K562 (cell line): ENCODE measurements around the gene BRAT1. TPM values are rescaled to one million over a fixed set of nuclear protein-coding genes. Genes with fewer than 3 reads are reported as not detected.

Experiments
- ATAC-seq: fragments of 200-7000 bp; cut with Tn5 transposase; 3 replicates; pipeline ENCODE4 v1.9.1; 2020; ENCODE audit warnings: moderate library complexity
- BruUV-seq: library from RNA; stranded (reverse); fragments of 400-500 nt; replicated peaks from 2 replicates; lab custom pipeline; 2021; lab: Mats Ljungman, UMichigan
- CTCF ChIA-PET: fragments of 300-600 bp; formaldehyde crosslinking; extraction: SDS; loops from one replicate; lab custom pipeline; 2021; ENCODE audit warnings: low intra/inter-chr PET ratio; lab: Yijun Ruan, JAX
- POLR2A ChIA-PET: fragments of 300-600, 350-650 bp; sonication (Branson Sonifier 250); formaldehyde crosslinking; extraction: SDS; loops from one replicate; lab custom pipeline; 2021; ENCODE audit warnings: antibody characterized with exemption, inconsistent platforms; lab: Yijun Ruan, JAX
- DNase-seq, 4 experiments: peaks; one replicate each; pipeline versions ENCODE4 v3.0.0 to v3.0.0-alpha.2; 2011 to 2018; ENCODE audit warnings: low spot score in 3 of 4, mixed read lengths in 3 of 4; ENCODE audit errors: extremely low read depth in 1 of 4
- FAIRE-seq: peaks from 2 replicates; lab custom pipeline; 2011; peaks lifted over from hg19 to GRCh38; lab: Jason Lieb, UNC
- H2AFZ ChIP-seq: 2 replicates; pipeline ENCODE4 v1.6.0; 2011; ENCODE audit warnings: low read depth, low read length, control low read depth, inconsistent platforms
- H3K27ac ChIP-seq: fragments of 200-600 bp; 3 replicates; pipeline ENCODE4 v1.8.0; 2011; ENCODE audit warnings: low read depth, mild to moderate bottlenecking, control low read depth, inconsistent platforms, low read length, moderate library complexity, mixed read lengths; ENCODE audit errors: extremely low read depth
- H3K27me3 ChIP-seq, 2 experiments: fragments of 300-600 bp in 1 of 2; 2 replicates in 1 of 2; 3 replicates in 1 of 2; pipeline versions ENCODE4 v1.6.0 to v1.8.0; 2011; ENCODE audit warnings: inconsistent platforms in 2 of 2, low read length in 2 of 2, mild to moderate bottlenecking in 1 of 2, mixed read lengths in 1 of 2, moderate library complexity in 1 of 2; ENCODE audit not compliant: control insufficient read depth in 2 of 2, insufficient read depth in 2 of 2
- H3K36me3 ChIP-seq: fragments of 300-600 bp; 3 replicates; pipeline ENCODE4 v1.8.0; 2011; ENCODE audit warnings: mild to moderate bottlenecking, low read length, inconsistent platforms; ENCODE audit not compliant: control insufficient read depth, insufficient read depth
- H3K4me1 ChIP-seq, 2 experiments: fragments of 200-600 bp in 1 of 2; replicated peaks in 1 of 2; 2 replicates in 1 of 2; 3 replicates in 1 of 2; pipeline versions ENCODE4 v1.5.1 to v1.8.0; 2011; ENCODE audit warnings: inconsistent platforms in 2 of 2, low read length in 2 of 2, mild to moderate bottlenecking in 1 of 2, mixed read lengths in 1 of 2, moderate library complexity in 1 of 2; ENCODE audit not compliant: control insufficient read depth in 2 of 2, insufficient read depth in 2 of 2
- H3K4me2 ChIP-seq: 2 replicates; pipeline ENCODE4 v1.6.1; 2011; ENCODE audit warnings: low read length, control low read depth, inconsistent platforms, mixed read lengths; ENCODE audit not compliant: insufficient read depth
- H3K4me3 ChIP-seq: fragments of 200-600 bp; sonication (generic), shearing (Covaris generic); 2 replicates; pipeline ENCODE4 v1.5.1; 2016; ENCODE audit warnings: control low read depth, inconsistent platforms
- H3K79me2 ChIP-seq: fragments of 200-600 bp; 3 replicates; pipeline ENCODE4 v1.8.0; 2011; ENCODE audit warnings: low read length, inconsistent platforms; ENCODE audit not compliant: control insufficient read depth, insufficient read depth
- H3K9ac ChIP-seq, 2 experiments: 2 replicates each; pipeline versions ENCODE4 v1.6.0 to v1.6.1; 2011; ENCODE audit warnings: low read depth in 2 of 2, low read length in 2 of 2, control low read depth in 1 of 2, inconsistent platforms in 1 of 2, mild to moderate bottlenecking in 1 of 2, mixed read lengths in 1 of 2; ENCODE audit not compliant: insufficient read depth in 1 of 2
- H3K9me1 ChIP-seq: one replicate; pipeline ENCODE4 v1.6.0; 2011; ENCODE audit warnings: inconsistent platforms, mild to moderate bottlenecking, low read length, moderate library complexity; ENCODE audit not compliant: control insufficient read depth, insufficient read depth
- H3K9me3 ChIP-seq: replicated peaks from 2 replicates; pipeline ENCODE4 v1.5.1; 2011; ENCODE audit warnings: low read depth, low read length, inconsistent platforms; ENCODE audit not compliant: control insufficient read depth, insufficient read depth
- H4K20me1 ChIP-seq: replicated peaks from 2 replicates; pipeline ENCODE4 v1.6.1; 2011; ENCODE audit warnings: low read length, inconsistent platforms, mixed read lengths; ENCODE audit not compliant: control insufficient read depth, insufficient read depth
- DDX20 ChIP-seq: fragments of 450-650 bp; IDR thresholded peaks from 2 replicates; pipeline ENCODE4 v1.6.1; 2016; ENCODE audit warnings: missing genetic modification characterization, low read depth, mild to moderate bottlenecking, missing compliant biosample characterization, moderate library complexity
- GABPA ChIP-seq: fragments of 200-800 bp; sonication (Bioruptor generic); conservative IDR thresholded peaks from 2 replicates; pipeline ENCODE4 v1.6.1; 2016; ENCODE audit warnings: low read depth, missing genetic modification characterization, missing compliant biosample characterization
- MCM2 ChIP-seq: fragments of 450-650 bp; IDR thresholded peaks from 2 replicates; pipeline ENCODE4 v1.6.1; 2017; ENCODE audit warnings: low read depth, mild to moderate bottlenecking
- MYNN ChIP-seq, 2 experiments: sonication (generic); formaldehyde crosslinking in 1 of 2; IDR thresholded peaks; 2 replicates each; pipeline versions ENCODE4 v1.5.0 to v1.6.1; 2016 to 2020; ENCODE audit warnings: antibody characterized with exemption in 1 of 2, missing genetic modification reagents in 1 of 2
- RBM25 ChIP-seq: fragments of 200-400 bp; formaldehyde crosslinking; IDR thresholded peaks from 2 replicates; pipeline ENCODE4 v1.6.1; 2018; ENCODE audit warnings: low read length, low read depth, moderate library complexity; ENCODE audit not compliant: severe bottlenecking
- SAFB2 ChIP-seq: fragments of 200-400 bp; formaldehyde crosslinking; IDR thresholded peaks from 2 replicates; pipeline ENCODE4 v1.6.1; 2018; ENCODE audit warnings: borderline replicate concordance, low read length, low read depth, moderate library complexity; ENCODE audit not compliant: severe bottlenecking
- SP1 ChIP-seq: sonication (generic); formaldehyde crosslinking; IDR thresholded peaks from 2 replicates; pipeline ENCODE4 v1.8.1; 2022; ENCODE audit warnings: mild to moderate bottlenecking, missing genetic modification reagents
- SRSF1 ChIP-seq: fragments of 200-400 bp; formaldehyde crosslinking; IDR thresholded peaks from 2 replicates; pipeline ENCODE4 v1.6.1; 2017; ENCODE audit warnings: mild to moderate bottlenecking, low read depth, low read length, moderate library complexity
- TBP ChIP-seq: optimal IDR thresholded peaks from 2 replicates; pipeline ENCODE3; 2011; ENCODE audit warnings: low read depth, low read length, improper control_type of control experiment
- TSC22D4 ChIP-seq: fragments of 450-650 bp; IDR thresholded peaks from 2 replicates; pipeline ENCODE4 v1.6.1; 2016; ENCODE audit warnings: missing genetic modification characterization, missing biosample characterization, control low read depth
- ZFP1 ChIP-seq: fragments of 450-650 bp; formaldehyde crosslinking; IDR thresholded peaks from 2 replicates; pipeline ENCODE4 v1.4.0; 2020; ENCODE audit warnings: mild to moderate bottlenecking, mixed read lengths
- ZFPM2 ChIP-seq: fragments of 250-450 bp; sonication (Bioruptor Pico); IDR thresholded peaks from 2 replicates; pipeline ENCODE4 v1.5.1; 2022; ENCODE audit warnings: mild to moderate bottlenecking
- ZNF121 ChIP-seq: sonication (generic); formaldehyde crosslinking; conservative IDR thresholded peaks from 2 replicates; pipeline ENCODE4 v1.8.0; 2022; ENCODE audit warnings: missing genetic modification reagents
- ZNF408 ChIP-seq: fragments of 250-450 bp; sonication (Bioruptor Pico); IDR thresholded peaks from 2 replicates; pipeline ENCODE4 v1.4.0; 2020; ENCODE audit warnings: low read depth, mild to moderate bottlenecking, moderate library complexity
- ZNF512 ChIP-seq: IDR thresholded peaks from 2 replicates; pipeline ENCODE4 v1.6.1; 2016; ENCODE audit warnings: missing genetic modification characterization, missing compliant biosample characterization
- ZNF695 ChIP-seq: fragments of 450-650 bp; formaldehyde crosslinking; IDR thresholded peaks from 2 replicates; pipeline ENCODE4 v1.4.0; 2020; ENCODE audit warnings: mild to moderate bottlenecking, moderate library complexity
- ZNF699 ChIP-seq: fragments of 250-450 bp; sonication (Bioruptor Pico); IDR thresholded peaks from 2 replicates; pipeline ENCODE4 v1.8.0; 2021; ENCODE audit warnings: mild to moderate bottlenecking, moderate library complexity; ENCODE audit not compliant: insufficient replicate concordance
- WGBS: fragments of 100-300 bp; shearing (Covaris generic); methylation state at CpG from one replicate; pipeline ENCODE4 v1.1.6; 2016; ENCODE audit warnings: low coverage, mixed read lengths; ENCODE audit not compliant: insufficient coverage; ENCODE audit errors: missing lambda C conversion rate; 5-methylcytosine and 5-hydroxymethylcytosine counted together
- in situ Hi-C: fragments of 300-500 bp; cut with MboI; formaldehyde crosslinking; loops from 4 replicates; pipeline ENCODE4 v1.15.0; 2018; ENCODE audit warnings: inconsistent platforms, mixed read lengths
- intact Hi-C: fragments of 100-400 bp; cut with micrococcal nuclease; formaldehyde crosslinking; loops from 2 replicates; pipeline ENCODE4 v1.14.2; 2022
- polyA plus RNA-seq, 8 experiments: library from polyadenylated mRNA; depleted of rRNA in 4 of 8; stranded (reverse) in 5 of 8; unstranded in 3 of 8; fragments of >200 nt; fragmentation: Nextera tagmentation in 2 of 8; fragmentation: Illumina TruSeq in 1 of 8; extraction: Ambion mirVana in 2 of 8; extraction: Trizol in 1 of 8; gene quantifications; 2 replicates each; pipeline versions ENCODE4 v1.2.1 to v1.2.3, GENCODE V29; 2011 to 2014; ENCODE audit warnings: inconsistent platforms in 1 of 8, missing spikeins in 1 of 8
- total RNA-seq, 7 experiments: library from RNA; depleted of rRNA in 6 of 7; stranded (reverse); fragments of >200 nt in 6 of 7; fragmentation: Illumina TruSeq in 2 of 7; extraction: Trizol in 2 of 7; gene quantifications; 2 replicates each; pipeline versions ENCODE4 v1.2.1 to v1.2.3, GENCODE V29; 2011 to 2021; ENCODE audit warnings: low replicate concordance in 1 of 7
- TF ChIP-seq, protein P1 (sequence below), 2 experiments: fragments of 450-650 bp in 1 of 2; sonication (generic) in 1 of 2; formaldehyde crosslinking in 1 of 2; IDR thresholded peaks in 1 of 2; conservative IDR thresholded peaks in 1 of 2; 2 replicates each; pipeline versions ENCODE4 v1.6.1 to v1.8.1; 2016 to 2023; ENCODE audit warnings: mild to moderate bottlenecking in 2 of 2, moderate library complexity in 2 of 2, inconsistent platforms in 1 of 2, missing genetic modification reagents in 1 of 2
- TF ChIP-seq, protein P2 (sequence below): sonication (generic); formaldehyde crosslinking; IDR thresholded peaks from 2 replicates; pipeline ENCODE4 v1.8.0; 2022; ENCODE audit warnings: mild to moderate bottlenecking, missing genetic modification reagents

Gene BRAT1
- total and polyA plus RNA-seq, 9 of the 15 experiments (the other 6 are each of a cell fraction or from before 2014, with no cell fraction given): 0.13 to 49.6 (median 10.5) TPM

DNA sequence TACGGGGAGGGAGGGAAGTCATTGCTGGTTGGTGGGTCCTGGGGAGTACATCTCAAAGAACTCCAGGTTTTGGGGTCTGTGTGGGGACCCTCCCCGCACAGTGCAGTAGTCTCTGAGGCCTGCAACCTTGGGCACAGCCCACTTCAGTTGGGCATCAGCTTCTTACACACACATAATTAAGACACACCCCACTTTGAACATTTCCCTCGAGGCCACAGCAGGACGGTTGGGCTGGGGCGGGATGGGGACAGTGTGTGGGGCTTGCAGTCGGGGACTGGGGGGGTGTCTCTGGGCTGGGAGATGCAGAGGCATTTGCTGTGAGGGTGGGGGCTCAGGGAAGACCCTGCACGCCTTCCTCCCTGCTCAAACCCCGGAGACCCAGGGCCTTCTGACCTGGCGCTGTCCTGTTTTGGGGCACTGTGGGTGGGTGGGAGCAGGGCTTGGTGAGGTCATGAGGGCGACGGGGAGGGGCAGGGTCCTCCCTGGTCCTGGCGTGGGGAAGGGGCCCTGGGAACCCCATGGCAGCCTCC is 34.5 kb downstream of the BRAT1 start:
- Histone ChIP-seq H3K9me1 (no peaks in the 10 kb centered on the region), H3K4me1 (peaks cover 0 to 89% of the 10 kb centered on the region in 2 experiments), H3K36me3 (no peaks in the 10 kb centered on the region), H3K9me3 (no peaks in the 10 kb centered on the region), H3K79me2 (no peaks in the 10 kb centered on the region), H4K20me1 (peaks cover 4% of the 10 kb centered on the region), H3K4me3 (no peak overlapping the region), H3K4me2 (no peak overlapping the region), H3K27ac (no peak overlapping the region), H3K9ac (no peak overlapping the region), H3K27me3 (peaks cover 0 to 25% of the 10 kb centered on the region in 2 experiments; a peak in 2 of 5 replicates), H2AFZ (no peak overlapping the region)
- intact Hi-C loops: no loop called here
- DNase-seq (no peak), FAIRE-seq (no peak), ATAC-seq (no peak)
- BruUV-seq: no TSS peak
- in situ Hi-C loops: no loop called here
- POLR2A ChIA-PET: interaction anchor here (0.7 to 1.2 kb wide), 2 partner anchors 12 to 13 kb away, joined by 3 read pairs; no protein-coding TSS in a partner anchor
- TF ChIP-seq ZNF512 (no peak), SAFB2 (no peak), GABPA (no peak), TSC22D4 (no peak), ZNF695 (CRISPR knock-in tag) (no peak), TBP (no peak), ZFP1 (CRISPR knock-in tag) (no peak), ZNF699 (CRISPR knock-in tag) (no peak), RBM25 (no peak), ZFPM2 (CRISPR knock-in tag) (no peak), MYNN (IDR thresholded peaks at IDR 0.05) (no peak), MYNN (CRISPR knock-in tag; IDR thresholded peaks at IDR 0.05) (no peak), SRSF1 (no peak), ZNF121 (CRISPR knock-in tag) (no peak), DDX20 (tag) (no peak), MCM2 (no peak), ZNF408 (CRISPR knock-in tag) (no peak), SP1 (no peak)
- TF ChIP-seq, protein P1, sequence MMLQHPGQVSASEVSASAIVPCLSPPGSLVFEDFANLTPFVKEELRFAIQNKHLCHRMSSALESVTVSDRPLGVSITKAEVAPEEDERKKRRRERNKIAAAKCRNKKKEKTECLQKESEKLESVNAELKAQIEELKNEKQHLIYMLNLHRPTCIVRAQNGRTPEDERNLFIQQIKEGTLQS (IDR thresholded peaks at IDR 0.05): no peak
- TF ChIP-seq, protein P1 (CRISPR knock-in tag; conservative IDR thresholded peaks at IDR 0.05): no peak
- TF ChIP-seq, protein P2, sequence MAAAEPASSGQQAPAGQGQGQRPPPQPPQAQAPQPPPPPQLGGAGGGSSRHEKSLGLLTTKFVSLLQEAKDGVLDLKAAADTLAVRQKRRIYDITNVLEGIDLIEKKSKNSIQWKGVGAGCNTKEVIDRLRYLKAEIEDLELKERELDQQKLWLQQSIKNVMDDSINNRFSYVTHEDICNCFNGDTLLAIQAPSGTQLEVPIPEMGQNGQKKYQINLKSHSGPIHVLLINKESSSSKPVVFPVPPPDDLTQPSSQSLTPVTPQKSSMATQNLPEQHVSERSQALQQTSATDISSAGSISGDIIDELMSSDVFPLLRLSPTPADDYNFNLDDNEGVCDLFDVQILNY (CRISPR knock-in tag): no peak
- 19% methylated on average over 4 of the region's 12 CpGs for WGBS
- CTCF ChIA-PET: no interaction called here
